Right lung (tissue), 10 donors: ENCODE results near the gene MARCHF5. TPM values are rescaled to one million over a fixed set of nuclear protein-coding genes. Genes with fewer than 3 reads are reported as not detected.
A peak's percentile ranks its signal among the peaks of the same experiment; 100 is the strongest.

Source experiments
- DNase-seq, 2 donors: peaks; one replicate each; pipeline ENCODE4 v3.0.0-alpha.2; 2013
- long read RNA-seq, 8 donors: transcript quantifications; one replicate each; lab custom pipeline, GENCODE V29; 2026
- polyA plus RNA-seq, 5 donors: library from polyadenylated mRNA; unstranded; fragments of 120-200 nt; gene quantifications; one replicate each; pipeline versions ENCODE4 v1.2.1 to v1.2.3, GENCODE V29; 2013; ENCODE audit warnings: inconsistent platforms in 1 of 5, low replicate concordance in 1 of 5; ENCODE audit not compliant: insufficient read length in 5 of 5, insufficient read depth in 1 of 5

The MARCHF5 gene, protein sequence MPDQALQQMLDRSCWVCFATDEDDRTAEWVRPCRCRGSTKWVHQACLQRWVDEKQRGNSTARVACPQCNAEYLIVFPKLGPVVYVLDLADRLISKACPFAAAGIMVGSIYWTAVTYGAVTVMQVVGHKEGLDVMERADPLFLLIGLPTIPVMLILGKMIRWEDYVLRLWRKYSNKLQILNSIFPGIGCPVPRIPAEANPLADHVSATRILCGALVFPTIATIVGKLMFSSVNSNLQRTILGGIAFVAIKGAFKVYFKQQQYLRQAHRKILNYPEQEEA
- polyA plus RNA-seq = 10 to 100 TPM; 54.6 to 83.2 (median 68.0) TPM
- long read RNA-seq, donor 1, transcript MARCH5-201 (6 exons, 3,926 nt) = major isoform, 17 of 37 reads
- long read RNA-seq, donor 1, partial matches to known transcripts = 20 of 37 reads
- long read RNA-seq, donor 1, other reads (novel, unspliced or antisense) = 0 of 37 reads
- long read RNA-seq, donor 2, transcript MARCH5-201 (6 exons, 3,926 nt) = major isoform, 12 of 21 reads
- long read RNA-seq, donor 2, partial matches to known transcripts = 9 of 21 reads
- long read RNA-seq, donor 2, other reads (novel, unspliced or antisense) = 0 of 21 reads
- long read RNA-seq, donor 3, transcript MARCH5-201 (6 exons, 3,926 nt) = major isoform, 8 of 10 reads
- long read RNA-seq, donor 3, partial matches to known transcripts = 0 of 10 reads
- long read RNA-seq, donor 3, other reads (novel, unspliced or antisense) = 0 of 10 reads
- long read RNA-seq, donor 4, transcript MARCH5-201 (6 exons, 3,926 nt) = major isoform, 7 of 14 reads
- long read RNA-seq, donor 4, partial matches to known transcripts = 5 of 14 reads
- long read RNA-seq, donor 4, other reads (novel, unspliced or antisense) = 0 of 14 reads
- long read RNA-seq, donor 5, transcript MARCH5-201 (6 exons, 3,926 nt) = major isoform, 22 of 34 reads
- long read RNA-seq, donor 5, partial matches to known transcripts = 10 of 34 reads
- long read RNA-seq, donor 5, other reads (novel, unspliced or antisense) = 0 of 34 reads
- long read RNA-seq, donor 6, transcript MARCH5-201 (6 exons, 3,926 nt) = major isoform, 15 of 30 reads
- long read RNA-seq, donor 6, partial matches to known transcripts = 12 of 30 reads
- long read RNA-seq, donor 6, other reads (novel, unspliced or antisense) = 0 of 30 reads
- long read RNA-seq, donor 7, transcript MARCH5-201 (6 exons, 3,926 nt) = major isoform, 12 of 24 reads
- long read RNA-seq, donor 7, partial matches to known transcripts = 9 of 24 reads
- long read RNA-seq, donor 7, other reads (novel, unspliced or antisense) = 0 of 24 reads
- long read RNA-seq, donor 8, partial matches to known transcripts = 0 of 3 reads
- long read RNA-seq, donor 8, other reads (novel, unspliced or antisense) = 0 of 3 reads

DNA sequence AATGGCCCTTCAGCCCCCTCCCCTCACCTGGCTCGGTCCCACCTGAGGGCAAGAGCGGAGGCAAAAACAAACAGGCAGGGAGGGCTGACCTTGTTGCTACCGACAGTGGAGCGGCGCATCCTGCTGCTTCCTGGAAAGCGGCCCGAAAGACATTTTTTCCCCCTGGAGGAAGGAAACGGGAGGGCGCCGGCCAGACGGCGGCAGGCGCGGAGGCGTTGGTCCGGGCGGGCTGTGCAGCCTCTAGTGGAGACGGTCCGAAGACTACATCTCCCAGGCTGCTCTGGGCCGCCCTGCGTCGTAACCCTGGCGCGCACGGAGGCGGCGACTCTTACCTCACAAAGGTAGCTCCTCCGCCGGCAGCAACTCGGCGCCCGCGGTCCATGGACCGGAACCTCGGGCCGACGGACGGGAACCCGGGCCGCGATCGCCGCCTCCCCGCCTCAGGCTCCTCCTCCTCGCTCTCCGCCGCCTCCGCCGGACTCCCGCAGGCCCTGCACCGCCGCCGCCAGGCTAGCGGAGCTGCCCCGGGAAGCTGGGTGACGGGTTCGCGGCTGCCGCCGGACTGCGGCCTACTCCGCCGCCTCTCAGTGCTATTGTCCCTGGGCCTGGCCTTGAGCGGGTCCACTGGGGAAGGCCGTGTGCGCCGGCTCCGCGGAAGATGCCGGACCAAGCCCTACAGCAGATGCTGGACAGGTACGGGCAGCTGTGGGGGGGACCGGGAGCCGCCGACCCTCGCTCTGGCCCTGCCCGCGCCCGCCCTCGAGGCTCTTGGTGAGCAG lies at the start of gene MARCHF5, which contains the start of gene CPEB3:
Gene MARCHF5 (plus strand): TSS at position 331 of the 779 bp plus-strand sequence. CDS start 328 bp downstream, at position 659.
Gene CPEB3 (minus strand): TSS at position 242 of the 779 bp plus-strand sequence. CDS start 50,728 bp downstream, outside the sequence.
- DNase-seq = peak; percentile 94 to 95

DNA sequence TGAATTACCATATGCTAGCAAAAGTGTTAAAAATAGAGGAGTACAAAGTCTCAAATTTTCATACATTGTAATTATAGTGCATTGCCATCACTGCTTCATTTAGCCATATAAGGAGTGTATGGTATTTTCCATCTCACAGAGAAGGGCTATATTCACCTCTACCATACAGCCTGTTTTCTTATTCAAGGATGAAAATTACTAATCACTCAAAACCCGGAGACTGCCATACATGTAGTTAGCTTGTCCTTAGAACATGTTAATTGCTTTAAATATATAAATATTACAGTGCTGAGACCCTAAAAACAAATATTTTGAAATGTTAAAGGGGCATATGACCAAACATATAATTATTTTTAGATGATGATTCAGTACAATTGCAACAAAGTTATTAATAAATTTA lies 49.5 kb upstream of the MARCHF5 start:
- no peak for DNase-seq

DNA sequence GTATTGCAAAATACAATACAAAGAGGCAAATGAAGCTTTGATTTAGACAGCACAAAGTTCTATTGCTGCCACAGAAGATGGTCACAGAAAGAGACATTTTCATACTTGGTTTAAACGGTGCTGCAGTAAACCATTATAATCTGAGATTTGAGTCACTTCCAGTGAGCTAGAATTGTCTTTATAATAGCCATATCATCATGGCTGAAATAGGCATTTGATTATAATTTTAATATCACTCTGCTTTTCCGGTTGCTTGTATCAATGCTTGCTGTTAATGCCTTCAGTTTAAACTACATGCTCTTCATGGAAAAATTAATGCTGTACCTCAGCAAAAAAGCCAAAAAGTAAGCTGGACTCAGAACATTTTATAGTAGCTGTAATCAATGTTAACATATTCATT lies 48.6 kb upstream of the MARCHF5 start:
- DNase-seq = no peak

DNA sequence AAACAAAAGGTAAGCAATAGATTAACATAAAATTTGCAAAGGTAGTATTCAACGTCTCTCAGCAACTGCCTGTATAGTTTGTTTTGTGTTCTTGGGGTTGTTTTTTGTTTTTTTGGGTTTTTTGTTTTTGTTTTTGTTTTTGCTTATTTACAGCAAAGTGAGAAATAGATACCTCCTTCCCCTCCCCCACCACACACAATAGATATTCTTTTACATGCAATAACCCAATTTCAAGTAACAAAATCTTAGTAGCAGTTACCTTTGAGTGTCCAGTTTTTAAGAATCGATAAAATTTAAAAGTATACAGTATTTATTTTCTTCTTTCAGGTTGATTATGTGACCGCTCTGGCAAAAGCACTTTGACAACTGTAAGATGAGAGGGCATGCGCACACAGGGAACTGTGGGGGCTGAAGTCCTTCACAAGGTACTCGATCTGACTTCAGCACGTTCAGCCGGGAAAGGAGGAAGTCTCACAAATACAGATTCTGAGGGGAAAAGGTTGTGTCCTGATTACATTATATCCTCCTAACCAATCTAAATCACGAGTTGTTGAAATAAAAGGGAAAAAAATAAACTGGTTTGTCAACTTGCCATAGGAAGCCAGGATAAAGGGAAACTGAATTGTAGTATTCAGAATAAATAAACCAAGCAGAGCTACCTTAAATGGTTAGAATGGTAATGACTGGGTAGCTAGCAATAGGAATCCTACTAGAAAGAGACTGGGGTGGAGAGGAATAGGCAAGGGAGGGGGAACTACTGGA lies 47.9 kb upstream of the MARCHF5 start:
- peak; percentile 56 to 58 for DNase-seq

DNA sequence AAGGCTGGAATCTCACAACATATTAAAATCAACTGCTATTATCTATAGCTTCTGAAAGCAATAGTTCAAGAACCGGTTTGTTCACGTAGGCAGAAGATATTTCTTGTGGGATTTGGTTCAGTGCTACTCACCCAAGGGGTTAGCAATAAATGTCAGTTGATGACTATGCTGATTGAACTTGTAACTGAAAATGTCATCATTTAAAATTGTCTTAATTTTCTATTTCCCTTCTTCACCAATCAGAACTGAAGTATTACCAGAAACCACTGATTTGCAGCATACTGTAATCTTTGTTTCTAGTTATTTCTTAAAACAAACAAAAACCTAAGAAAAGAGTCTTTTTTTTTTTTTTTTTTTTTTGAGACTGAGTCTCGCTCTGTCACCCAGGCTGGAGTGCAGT lies 46.2 kb upstream of the MARCHF5 start:
- DNase-seq = no peak

DNA sequence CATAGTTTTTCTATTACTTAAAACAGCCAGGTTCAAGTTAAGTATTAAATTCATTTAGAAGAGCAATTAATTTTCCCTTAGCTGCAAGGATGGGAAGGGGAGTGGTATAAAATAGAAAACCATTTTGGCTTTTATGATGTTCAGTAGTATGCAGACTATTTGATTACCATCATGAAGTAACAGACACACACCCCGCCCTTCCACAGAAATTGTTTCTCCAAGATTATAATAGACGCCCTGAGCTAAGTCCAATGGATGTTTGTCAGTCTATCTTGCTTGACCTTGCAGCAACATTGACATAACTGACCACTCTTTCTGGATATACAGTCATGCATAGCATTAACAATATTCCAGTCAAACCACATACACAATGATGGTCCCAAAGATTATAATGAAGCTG lies 42.4 kb upstream of the MARCHF5 start:
- DNase-seq = no peak

DNA sequence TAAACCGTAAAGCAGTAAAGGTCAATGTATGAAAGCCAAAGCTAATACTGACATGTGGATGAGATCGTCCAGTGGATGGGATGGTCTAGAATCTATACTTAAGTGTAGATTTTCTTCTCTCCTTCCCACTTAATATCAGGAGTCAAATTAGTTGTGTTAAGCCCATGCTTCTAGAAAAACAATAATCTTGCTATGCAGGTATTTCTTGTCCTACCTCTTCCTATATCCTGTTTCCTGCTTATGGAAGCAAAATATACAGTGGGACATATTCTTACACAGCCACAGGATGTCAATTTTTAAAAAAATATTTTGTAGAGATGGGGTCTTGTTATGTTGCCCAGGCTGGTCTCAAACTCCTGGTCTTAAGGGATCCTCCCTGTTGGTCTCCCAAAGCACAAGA lies 27.6 kb upstream of the MARCHF5 start:
- no peak for DNase-seq

DNA sequence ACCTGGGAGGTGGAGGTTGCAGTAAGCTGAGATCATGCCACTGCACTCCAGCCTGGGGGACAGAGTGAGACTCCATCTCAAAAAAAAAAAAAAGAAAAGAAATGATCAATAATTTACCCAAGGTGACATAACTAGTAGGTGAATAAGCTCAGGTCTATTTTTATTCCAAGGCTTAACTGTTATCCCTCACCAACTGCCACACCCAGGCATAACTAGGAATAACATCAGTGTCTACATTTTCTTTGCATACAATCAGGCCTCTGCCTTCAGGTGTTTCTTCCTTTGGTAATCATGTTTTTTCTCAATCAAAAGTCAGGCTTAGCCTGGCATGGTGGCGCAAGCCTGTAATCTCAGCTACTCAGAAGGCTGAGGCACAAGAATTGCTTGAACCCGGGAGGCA lies 26.7 kb upstream of the MARCHF5 start:
- DNase-seq = no peak

DNA sequence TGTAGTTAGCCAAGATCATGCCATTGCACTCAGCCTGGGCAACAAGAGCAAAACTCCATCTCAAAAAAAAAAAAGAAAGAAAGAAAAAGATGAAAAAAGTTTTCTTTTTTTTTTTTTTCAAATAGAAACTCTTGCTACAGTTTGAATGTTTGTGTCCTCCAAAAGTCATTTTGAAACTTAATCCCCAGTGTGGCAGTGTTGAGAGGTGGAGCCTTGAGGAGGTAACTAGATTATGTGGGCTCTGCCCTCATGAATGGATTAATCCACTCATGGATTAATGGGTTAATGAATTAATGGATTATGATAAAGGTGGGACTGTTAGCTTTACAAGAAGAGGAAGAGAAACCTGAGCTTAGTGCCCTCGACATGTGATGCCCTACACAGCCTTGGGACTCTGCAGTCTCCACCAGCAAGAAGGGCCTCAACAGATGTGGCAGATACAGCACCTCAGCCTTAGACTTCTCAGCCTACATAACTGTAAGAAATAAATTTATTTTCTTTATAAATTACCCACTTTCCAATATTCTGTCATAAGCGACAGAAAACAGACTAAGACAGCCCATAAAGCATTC lies 25.2 kb upstream of the MARCHF5 start:
- DNase-seq = no peak

DNA sequence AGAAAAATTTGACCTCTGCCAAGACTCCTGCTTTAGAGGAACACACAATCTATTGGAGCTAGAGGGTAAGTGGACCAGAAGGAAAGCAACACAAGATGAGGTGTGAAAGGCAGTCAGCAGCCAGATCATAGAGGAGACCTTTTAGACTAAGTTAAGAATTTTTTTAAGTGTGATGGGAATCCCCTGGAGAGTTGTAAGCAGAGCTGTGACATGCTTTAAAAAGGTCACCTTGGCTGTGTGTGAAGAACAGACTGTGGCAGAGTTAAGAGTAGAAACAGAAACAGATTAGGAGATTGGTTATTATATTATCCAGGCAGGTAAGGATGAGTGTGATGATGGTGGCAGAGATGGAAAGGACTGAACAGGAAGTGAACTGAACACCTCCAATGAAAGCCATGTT lies 23.6 kb upstream of the MARCHF5 start:
- DNase-seq = no peak

DNA sequence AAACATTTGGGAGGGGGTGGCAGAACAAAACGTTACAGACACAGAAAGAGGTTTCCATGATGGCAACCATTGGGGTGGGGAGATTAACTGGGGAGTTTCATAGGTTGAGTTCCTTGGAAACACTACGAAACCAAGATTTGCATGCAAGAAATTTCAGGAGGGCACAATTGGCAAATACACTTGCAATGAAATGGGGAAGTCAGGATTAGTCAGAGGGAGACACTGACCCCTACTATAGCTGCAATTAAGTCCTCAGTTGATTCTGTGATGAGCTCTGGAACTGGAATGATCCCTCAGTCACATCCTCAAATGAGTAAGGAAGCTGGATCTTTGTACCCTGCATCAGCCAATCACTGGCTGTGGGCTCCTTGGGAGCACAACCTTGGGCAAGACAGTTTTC lies 22.2 kb upstream of the MARCHF5 start:
- no peak for DNase-seq

DNA sequence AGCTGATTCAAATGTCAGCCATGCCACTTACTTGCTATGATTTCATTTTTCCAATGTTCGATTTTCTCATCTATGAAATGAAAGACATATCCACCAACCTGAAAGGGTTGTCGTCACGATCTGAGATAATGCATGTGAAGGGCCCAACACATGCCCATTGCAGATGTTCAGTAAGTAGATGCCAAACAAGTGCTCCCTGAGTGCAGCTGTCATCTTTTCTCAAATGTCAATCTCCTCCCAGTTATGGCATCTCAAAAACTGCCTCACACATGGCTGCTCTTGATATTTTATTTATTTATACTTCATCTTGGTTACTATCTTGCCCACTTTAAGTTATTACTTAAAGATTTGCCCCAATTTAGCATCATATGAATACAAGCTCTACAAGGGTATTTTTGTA lies 16.9 kb upstream of the MARCHF5 start:
- DNase-seq = no peak

DNA sequence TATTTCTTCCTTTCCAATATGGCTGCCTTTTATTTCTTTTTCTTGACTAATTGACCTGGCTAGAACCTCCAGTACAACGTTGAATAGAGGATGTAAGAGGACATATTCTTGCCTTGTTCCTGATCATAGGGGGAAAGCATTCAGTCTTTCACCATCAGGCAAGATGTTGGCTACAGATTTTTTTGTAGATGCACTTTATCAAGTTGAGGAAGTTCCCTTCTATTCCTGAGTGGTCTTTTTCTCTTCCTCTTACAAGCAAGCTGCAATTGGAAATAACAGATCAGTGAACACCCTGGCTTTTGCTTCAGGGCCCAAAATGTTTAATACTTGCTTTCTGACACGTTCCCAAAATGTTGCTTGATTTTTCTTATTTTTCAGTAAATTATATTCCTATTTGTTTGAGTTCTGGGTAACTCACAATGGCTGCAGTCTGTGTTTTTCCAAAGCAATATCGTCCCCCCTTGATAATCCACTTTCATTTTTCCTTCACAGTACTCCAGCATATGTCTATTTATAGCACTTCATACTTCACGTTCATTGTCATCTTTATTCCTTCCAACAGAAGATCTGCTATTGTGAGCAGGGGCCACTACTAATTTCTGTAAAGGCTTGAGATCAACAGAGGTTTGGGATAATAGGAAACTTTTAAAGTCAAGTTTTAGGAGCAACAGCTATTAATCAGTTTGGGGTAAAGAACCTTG lies 11.8 kb upstream of the MARCHF5 start:
- DNase-seq = no peak

DNA sequence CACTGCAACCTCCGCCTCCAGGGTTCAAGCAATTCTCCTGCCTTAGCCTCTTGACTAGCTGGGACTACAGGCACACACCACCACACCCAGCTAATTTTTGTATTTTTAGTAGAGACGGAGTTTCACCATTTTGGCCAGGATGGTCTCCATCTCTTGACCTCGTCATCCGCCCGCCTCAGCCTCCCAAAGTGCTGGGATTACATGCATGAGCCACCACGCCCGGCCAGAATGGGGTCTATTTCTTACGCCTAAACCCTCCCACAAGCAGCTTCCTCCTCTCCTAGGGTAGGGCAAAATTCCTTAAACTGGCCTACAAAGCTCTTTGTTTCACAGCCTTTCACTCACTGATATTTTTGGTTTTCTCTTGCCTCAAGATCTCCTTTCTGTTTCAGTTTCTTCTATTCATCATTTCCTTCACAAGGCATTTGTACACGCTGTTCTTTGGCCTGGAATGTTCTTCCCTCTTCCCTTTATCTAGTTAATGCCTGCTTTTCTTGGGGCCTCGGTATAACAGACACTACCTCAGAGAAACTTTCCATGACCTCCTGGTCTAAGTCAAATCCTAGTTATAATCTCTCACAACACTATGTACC lies 6.8 kb upstream of the MARCHF5 start:
- DNase-seq = no peak

DNA sequence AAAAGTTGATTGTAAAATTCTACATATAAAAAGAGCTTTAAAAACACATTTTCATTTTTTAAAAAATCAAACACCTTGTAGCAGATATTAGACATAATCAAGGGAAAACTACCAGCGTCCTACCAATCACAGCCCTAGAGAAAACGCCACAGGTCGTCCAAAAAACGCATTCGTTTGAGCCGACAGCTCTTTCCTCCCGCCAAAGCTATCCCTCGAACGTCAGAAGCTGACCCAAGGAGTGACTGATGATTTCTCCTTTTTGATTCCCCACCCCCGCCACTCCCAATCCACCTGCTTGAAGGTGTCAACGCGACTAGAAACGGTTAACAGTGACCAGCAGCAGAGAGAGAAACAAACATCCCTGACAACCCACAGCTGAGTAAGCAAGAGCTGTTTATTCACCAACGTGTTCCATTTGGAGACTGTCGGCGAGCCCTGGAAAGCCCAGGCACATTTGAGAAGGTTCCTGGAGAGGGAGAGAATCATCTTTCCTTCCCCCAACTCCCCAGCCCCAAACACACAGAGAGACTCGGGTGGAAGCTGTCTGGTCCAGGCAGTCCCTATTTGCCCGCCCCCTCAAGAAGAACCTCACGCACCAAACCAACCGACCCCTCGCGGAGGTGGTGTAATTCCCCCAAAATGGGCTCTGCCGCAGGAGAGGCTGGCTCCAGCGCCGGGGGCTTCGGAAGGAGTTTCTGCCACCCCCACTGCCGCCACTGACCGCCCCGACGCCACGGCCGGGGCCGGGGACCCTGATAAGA lies 711 bp upstream of the MARCHF5 start:
- peak; percentile 46 to 50 for DNase-seq

DNA sequence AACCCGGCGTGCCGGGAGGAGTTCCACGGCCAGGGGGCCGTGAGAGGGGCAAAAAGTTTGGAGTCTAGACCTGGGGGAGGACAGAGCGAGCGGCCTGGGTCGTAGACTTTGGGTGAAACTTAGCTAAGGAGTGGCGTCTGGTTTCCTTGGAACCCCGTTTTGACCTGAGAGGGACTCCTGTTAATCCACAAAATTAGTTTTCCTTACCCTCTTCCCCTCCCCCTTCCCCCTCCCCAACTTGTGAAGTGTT lies 574 bp downstream of the MARCHF5 start:
- DNase-seq = no peak

DNA sequence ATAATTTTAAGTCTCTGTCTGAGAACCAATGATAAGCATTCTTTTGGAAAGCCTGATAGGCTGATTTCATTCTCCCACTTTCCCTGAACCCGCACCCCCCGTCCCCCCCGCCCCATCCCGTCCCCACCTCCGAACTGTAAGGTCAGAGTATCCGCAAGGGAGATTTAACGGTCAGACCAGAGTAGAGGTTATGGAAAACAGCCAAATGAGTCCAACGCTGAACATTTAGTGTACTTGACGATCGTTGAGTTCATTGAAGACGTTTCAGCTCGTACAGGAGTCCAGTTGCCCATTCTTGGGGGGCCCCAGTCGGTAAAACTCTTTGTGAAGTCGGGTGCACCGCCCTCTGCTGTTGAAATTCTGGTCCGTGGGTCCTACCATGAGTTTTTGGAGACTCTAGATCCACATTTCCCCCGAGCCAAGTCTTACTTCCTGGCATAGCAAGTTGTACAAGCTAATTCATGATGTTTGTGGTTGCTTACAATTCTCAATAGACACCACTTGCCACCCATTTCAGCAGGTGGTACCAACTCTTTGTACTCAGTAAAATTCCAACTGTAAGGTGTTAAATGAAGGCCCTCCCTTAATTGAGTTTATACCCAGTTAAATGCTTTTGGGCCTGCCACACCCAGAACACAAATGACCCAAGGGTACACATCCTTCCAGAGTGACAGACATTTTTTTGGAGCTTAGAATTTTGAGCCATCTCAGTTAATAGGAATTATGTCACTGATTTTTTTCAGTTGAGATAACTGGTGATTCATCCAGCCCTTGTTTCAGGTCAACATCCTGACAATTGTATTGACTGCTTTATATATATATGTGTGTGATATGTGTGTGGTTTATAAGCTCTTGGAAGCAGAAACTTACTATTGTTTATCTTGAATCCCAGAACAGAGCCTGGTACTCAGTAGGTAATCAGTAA lies 1.2 kb downstream of the MARCHF5 start:
- DNase-seq = peak; percentile 35 to 45
